T-helper 1 cell treated with Interleukin-12 subunit alpha and Interleukin-12 subunit beta and Interleukin-4 antibody, amounts not matched to agents 30 ng/mL and 1 ng/mL, for 36 hours (primary cell): Measurements from ENCODE around the gene PHLDB1. TPM values are rescaled to one million over a fixed set of nuclear protein-coding genes. Genes with fewer than 3 reads are reported as not detected.
"Not testable (repeated sequence)": the region's sequence is repeated elsewhere in the genome, so short reads cannot be mapped to it uniquely, and the experiment has no call there.

Experiments used
- intact Hi-C: fragments of 100-400 bp; cut with micrococcal nuclease; formaldehyde crosslinking; loops from one replicate; pipeline ENCODE4 v1.15.1; 2024
- total RNA-seq: library from RNA; stranded (reverse); gene quantifications from 2 replicates; pipeline ENCODE4 v1.2.3, GENCODE V29; 2022

Gene PHLDB1
- total RNA-seq, 1 donor from 2014 or later, result 0.56 TPM

DNA sequence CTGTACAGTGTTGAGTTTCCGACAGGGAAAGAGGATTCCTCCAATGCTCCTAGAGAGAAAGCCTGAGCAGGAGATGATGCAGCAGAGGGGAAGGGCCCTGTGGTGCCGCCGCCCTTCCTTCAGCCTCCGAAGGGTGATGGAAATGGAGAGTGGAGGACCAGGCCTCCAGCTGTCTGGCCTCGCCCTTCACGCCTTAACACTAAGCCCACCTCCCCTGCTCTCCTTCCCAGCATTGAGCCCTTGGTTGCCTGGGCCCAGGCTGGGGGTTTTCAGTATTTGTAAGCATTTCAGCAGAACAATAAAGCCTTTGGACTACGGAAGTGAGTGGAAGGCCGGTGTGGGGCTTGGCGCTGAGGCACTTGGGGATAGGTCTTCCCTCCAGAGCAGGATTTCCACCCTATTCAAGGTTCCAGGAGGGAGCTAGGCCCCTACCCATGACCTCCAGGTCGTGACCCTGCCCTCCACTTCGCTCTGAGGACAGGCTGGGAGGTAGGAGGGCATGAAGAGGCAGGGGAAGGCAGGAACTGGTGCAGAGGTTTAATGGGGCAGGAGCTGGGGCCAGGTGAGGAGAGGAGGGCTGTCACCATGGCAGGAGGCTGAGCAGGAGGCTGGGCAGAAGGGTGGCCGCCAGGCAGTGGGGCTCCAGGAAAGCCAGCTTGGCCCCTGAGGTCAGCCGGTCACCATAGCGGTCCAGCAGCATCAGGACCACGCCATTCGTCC is 50.5 kb downstream of the PHLDB1 start:
- intact Hi-C loops, result no loop called here

DNA sequence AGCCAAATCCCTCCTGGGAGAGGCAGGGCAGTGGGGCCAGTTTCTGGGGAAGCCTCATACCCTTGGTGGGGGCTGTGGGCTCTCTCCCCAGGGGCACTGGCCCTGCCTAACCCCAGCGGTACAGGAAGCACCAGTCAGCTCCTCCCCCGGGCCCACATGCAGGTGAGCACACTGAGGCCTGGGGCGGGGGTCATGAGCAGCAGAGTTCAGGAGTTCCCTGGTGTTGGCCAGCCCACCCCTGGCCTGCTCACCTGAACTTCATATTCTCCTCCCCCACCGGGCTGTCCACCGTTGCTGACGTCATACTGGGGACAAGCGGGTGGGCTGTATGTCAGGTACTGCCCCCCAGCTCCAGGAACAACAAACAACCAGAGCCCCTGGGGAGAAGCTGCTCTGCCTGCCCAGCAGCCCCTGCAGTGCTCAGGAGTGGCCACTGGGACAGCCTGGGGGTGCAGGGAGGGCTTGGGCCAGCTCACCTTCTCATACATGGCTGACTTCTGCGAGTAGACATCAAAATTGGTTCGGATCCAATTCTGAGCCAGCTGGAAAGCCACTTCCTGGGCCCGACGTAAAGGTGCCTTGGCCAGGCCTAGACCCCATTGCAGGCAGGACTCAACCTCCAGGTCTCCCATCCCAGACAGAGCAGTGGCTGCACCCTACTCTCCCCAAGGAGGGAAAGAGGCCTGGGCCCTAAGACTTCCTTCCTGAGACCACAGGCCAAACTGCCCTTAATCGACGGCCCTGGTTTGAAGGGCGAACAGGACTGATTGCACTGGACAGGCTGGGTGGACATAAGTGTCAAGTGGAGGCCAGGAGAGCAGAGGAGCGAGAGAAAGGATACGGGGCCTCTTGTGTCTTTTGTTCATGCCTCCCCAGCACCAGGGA is 51.3 kb downstream of the PHLDB1 start:
- intact Hi-C loops, result loop anchor here (1.0 kb wide), 4 partner anchors 63 to 513 kb away; partner anchors contain the start of gene UPK2

DNA sequence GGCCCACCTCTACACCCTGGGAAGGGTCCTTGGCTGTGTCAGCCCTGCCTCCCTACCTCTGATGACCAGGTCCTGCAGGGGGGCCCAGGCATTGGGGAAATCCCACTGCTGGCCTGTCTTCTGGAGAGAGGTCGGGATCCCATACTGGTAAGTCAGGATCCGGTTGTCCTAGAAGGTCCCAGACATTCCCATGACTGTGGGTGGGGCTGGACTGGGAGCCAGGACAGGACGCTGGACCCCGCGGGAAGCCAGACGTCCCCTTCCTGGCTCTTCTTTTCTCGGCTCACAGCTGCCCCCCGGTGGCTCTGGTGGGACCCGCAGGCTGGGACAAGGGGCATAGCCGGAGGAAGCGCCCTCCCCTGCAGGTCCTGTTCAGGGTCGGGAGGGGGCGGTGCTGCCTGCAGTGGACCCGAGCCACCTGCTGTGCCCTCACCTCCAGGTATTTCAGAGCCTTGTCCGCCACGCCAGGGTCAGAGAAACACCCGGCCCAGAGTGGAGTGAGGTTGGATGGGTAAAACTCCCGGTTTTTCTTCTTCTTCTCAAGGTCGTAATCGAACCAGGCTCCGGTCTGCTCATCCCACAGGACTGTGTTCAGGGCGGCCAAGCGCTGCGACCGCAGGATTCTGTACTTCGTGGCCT is 52.0 kb downstream of the PHLDB1 start:
- intact Hi-C loops, result loop anchor here (1.0 kb wide), 4 partner anchors 64 to 514 kb away; partner anchors contain the start of gene UPK2

DNA sequence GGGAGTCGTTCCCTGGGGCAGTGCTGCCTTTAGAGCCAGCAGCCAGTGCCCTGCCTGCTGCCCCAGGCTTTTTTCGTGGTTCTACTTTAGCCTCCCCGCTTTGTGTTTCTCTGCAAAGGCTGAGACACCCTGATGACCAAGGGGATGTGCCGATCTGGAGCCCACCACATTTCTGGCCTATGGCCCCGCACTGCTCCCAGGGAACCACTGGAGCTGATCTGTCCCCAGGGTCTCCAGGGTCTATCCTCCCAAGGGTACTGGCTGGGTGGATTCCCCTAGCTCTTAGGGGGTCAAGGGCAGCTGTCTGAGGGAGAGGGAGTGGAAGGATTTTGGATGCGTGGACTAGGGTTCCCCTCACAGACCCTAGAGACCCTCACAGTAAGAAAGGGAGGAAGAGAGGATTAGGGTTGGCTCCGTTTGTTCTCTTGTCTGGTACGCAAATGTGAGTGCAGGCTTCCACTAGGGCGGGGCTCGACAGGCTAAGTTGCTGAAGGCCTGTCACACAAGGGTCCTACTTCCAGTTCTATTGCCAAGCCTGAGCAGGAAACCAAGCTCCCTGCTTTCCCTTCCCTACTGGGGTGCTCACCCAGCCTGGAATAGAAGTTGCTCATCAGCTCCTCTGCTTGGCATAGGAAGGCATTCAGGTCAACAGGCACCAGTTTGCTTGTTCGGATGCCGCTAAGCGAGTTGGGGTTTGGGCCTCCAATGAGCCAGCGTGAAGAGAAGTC is 52.7 kb downstream of the PHLDB1 start:
- intact Hi-C loops, result loop anchor here (1.0 kb wide), 4 partner anchors 65 to 515 kb away; partner anchors contain the start of gene UPK2

DNA sequence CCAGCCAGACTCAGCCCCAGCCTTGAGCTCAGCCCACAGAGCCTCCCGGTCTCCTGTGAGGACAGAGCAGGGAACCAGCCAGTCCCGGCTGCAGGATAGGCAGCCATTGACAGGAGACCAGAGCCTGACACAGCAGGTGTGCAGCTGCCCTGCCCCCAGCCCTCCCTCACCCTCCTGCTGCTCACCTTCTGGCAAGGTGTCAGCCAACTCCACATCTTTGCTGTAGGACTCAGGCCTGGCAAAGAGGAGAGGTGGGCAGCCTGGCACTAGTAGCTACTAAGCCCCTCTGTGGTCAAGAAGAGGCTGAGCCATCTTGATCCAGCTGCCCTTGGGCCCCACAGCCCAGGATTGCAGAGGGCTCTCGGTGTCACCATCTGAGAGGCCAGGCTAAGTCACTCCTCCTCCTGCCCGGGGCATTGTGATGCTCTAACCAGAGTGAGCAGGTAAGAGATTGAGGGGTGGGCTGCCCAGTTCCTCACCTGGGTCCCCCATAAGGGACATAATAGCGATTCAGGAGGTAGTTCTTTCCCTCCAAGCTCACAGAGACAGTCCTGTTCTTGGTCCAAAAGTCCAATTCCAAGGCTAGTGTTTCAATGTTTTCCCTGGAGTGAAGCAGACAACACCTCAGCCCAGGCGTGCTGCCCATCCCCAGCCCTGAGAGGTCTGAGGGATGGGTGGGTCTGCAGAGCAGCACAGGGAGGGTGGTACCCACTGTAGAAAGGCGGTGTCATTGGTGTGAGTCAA is 53.4 kb downstream of the PHLDB1 start:
- intact Hi-C loops, result no loop called here

DNA sequence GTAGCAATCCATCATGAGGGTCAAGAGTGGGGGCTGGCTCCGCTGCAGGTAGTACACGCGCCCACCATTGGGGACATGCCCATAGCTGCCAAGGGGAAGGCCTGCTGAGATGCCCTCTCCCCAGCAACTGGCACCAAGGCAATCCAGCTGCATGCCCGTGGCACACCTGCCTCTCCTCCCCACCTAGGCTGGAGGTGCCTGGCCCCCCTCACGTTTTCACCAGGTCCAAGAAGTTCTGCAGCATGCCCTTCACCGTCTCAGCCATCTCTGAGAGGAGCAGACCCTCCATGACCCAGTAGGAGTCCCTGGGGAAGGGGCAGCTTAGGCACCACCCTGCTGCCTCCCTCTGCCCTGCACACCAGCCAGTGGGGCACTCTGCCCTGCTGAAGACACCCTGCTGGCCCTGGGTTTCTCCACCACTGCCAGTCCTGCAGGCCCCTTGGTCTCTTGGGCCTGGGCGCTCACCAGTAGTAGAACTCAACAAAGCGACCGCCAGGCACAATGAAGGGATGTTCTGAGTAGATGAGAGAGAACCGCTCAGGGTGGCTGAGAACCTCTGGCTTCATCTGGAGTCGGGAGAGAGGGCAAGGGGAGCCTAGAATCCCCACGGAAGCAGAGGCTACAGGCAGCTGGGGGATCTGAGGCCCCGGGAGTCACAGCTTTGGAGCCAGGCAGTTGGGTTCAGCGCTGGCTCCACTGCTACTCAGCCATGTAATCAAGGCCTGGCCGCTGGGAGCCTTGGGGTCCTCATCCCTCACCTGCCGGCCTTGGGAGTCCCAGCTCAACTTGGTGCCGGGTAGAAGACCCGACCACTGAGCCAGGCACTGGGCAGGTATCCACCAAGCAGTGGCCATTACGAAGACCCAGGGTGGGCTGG is 54.2 kb downstream of the PHLDB1 start:
- intact Hi-C loops, result no loop called here

DNA sequence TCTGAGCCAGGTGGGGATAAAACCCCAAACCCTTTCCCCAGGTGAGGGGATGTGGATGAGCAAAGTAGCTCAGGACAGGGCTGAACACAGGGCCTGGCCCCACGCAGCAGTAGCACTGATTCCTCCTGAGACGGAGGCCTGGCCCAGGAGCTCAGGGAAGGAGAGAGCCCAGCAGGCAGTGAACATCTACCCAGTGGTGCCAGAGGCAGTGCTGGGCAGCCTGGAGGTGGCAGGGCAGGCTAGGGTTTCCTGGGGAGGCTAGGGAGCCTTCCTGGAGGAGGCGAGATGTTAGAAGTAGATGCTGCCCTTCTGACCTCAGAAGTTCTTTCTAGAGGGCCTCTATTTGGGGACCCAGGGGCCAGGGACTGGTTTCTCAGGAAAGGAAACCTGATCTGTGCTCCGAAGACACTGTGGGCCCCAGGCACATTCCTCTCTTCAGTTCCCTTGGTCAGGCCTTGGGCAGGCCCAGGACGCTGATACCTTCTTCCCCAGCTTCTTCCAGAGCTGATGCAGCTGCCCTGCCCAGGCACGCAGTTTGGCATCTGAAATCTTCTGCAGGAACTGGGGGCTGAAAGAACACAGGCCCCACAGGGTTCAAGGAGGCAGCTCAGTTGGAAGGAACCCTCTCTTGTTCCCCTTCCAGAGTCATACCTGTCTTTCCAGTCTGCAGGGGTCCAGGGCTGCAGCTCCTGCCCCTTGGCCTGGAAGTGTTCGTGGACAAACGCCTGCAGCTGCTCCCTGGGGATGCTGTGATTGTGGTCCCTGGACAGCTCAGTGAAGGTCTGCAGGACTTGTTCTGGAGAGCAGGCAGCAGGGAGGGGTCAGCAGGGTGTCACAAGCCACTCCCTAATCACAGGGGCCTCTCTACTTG is 55.2 kb downstream of the PHLDB1 start:
- intact Hi-C loops, result no loop called here

DNA sequence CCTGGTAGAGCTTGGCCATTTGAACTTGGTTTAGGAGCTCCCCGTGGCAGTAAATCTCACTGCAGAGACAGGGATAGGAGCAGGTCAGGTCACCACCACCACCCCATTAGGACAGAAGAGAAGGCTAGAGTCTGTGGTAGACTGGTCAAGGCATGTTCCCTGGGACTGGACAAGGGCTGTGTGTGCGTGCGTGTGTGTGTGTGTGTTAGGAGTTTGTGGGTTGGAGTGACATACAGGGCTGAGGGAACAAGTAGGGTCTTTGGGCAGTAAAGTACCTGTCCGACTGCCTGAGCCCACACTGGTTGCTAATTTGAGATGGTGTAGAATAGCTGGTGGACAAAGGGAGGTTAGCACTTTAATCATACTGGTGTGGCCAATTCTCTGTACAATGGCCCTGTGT is 56.0 kb downstream of the PHLDB1 start:
- intact Hi-C loops, result no loop called here

DNA sequence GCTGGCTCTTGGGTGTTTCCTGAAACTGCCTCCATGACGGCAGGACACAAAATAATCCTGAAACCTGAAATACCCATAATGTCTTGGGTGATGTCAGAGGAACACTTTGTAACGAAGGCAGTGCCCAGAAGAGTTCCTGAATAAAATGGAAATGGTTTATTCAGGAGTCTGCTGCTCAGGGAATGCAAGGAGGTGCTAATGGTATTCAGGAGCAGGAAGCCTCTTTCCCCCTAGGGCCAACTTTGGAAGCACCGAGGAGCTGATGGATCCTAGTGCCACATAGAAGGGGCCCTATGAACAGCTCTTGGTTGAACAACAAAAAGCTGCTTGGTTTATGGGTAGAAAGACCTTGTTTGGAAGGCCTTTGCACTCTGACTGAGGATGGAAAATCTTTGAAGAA is 56.5 kb downstream of the PHLDB1 start:
- intact Hi-C loops, result no loop called here

DNA sequence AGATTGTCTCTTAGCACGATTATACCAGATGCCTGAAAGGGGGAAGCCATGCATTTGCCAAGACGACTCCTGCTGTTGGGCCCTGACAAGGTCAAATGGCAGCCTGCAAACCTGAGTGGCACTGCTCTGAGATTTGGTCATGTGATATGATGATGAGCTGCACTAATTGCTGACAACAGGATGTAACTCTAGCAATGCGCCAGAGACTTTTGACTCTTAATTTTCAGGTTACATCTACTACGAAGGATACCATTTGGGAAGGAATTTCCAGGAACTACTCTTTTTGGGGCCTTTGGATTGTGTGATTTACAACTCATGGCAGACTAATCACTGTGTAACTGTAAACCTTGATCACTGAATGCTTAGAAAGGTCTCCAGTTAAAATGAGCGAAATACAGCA is 59.0 kb downstream of the PHLDB1 start:
- intact Hi-C loops, result no loop called here

DNA sequence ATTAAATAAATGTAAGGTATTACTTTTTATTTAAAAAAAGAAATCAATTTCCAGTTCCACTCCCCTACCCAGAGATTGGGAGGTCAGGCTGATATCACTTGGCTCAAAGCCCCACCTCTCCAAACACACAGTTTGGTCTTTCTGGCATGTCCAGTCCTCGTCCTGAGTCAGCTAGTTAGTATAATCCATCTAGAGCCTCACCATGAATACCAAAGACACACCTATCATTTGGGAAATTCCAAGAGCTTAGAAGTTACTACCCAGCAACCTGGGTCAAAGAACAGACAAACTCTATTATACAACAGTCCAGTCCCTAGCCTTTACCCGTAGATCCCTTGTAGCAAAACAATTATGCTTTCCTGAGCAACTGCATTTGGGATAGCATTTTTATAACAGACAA is 62.6 kb downstream of the PHLDB1 start:
- intact Hi-C loops, result no loop called here

DNA sequence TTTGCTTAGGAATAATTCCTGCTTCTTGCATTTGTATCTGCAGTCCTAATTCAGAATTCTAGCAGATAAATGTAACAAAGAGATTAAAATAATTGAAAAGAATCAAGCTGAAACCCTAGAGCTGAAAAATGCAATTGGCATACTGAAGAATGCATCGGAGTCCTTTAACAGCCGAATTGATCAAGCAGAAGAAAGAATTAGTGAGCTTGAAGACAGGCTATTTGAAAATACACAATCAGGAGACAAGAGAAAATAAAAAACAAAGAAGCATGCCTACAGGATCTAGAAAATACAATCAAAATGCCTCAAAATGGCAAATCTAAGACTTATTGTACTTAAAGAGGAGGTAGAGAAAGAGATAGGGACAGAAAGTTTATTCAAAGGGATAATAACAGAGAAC is 63.8 kb downstream of the PHLDB1 start:
- intact Hi-C loops, result no loop called here

DNA sequence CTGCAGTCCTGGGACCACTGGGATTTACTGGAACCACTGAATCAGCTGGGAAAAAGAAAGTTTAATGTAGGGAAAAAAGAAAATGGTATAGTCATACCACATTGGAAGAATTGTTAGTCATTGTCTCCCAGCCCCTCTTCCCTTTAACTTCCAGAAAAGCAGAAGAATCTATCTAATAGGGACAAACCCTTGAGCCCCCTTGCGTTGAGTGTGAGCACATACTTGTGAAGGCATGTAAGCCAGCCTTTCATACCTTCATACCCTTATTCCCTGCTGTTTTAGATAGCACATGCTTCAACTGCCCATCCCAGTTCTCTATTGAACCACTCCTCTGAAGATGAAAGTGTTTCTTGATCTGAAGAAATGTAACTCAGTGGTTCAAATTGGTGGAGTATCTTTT is 65.4 kb downstream of the PHLDB1 start:
- intact Hi-C loops, result no loop called here

DNA sequence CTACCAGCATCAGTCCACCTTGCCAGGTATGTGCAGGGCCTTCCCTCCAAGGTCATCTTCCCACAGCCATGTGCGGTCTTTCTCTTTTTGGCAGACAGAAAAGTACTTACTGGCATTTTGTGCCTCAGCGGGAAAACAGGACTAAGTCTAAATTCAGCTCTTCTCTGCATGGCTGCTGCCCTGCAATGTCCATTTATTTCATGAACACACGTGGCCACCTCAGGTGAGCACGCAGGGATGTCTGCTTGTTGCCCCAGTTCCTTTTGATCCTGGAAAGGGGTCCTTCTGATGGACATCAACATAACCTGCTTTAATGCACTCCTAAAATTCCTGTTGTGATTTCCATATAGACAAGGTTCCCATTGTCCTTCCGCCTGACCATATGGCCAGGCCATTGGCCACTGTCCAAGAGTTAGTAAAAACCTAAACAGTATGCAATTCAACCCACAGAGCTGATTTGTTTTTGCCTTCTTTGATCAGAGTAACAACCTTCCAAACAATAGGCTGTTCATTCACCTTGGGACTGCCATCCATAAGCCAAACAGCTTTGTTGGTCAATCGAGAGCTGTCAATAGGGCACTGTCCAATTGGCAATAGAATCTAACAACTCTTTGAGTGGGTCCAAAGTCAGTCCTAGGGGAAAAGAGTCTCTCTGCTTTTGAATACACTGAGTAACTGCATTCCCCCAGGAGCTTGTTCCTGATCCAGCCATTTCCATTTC is 66.1 kb downstream of the PHLDB1 start:
- intact Hi-C loops, result no loop called here

DNA sequence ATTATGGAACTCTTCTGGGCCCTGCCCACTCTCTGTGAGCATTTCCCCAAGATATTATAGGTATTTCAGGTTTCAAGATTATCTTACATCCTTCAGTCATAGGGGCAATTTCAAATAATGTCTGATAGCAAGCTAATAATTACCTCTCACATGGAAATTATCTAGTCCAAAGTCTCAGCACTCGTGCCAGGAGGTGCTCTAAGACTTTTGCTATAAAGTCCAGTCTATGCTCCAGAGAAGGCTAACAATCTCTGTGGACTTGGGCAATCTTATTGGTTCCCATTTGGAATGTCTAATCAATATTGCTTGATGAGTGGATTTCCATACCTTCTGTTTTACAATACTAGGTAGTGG is 66.6 kb downstream of the PHLDB1 start:
- intact Hi-C loops, result no loop called here

DNA sequence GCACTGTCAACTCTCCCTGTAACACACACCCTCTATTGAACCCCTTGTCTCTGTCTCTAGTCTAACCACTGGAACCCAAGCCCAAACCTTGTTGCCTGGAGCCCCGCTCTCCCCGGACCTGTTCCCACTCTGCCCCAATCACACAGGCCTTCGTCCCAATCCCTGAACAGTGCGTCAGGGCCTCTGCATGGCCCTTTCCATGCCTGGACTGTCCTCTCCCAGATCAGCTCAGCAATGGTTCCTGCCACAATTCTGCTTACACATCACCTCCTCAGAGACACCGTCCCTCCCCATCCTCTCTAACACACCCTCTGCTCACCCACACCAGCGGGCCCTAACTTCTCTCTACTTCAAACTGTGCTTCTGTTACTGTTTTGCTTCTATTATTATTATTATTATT is 70.6 kb downstream of the PHLDB1 start:
- intact Hi-C loops, result no loop called here

DNA sequence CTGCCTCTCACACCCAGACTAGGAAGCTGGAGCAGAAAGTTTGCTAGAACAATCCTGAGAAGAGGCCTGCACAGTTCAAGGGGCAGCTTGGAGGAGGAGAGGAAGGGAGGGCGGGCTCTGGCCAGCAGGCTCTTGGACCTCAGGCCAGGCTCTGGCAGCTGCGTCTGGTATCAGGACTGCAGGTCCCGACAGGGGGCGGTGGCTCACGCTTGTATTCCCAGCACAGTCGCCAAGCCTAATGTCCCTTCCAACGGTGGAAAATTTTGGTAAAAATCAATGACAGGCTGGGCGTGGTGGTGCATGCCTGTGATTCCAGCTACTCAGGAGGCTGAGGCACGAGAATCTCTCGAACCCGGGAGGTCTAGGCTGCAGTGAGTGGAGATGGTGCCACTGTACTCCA is 71.5 kb downstream of the PHLDB1 start:
- intact Hi-C loops, result not testable (repeated sequence)

DNA sequence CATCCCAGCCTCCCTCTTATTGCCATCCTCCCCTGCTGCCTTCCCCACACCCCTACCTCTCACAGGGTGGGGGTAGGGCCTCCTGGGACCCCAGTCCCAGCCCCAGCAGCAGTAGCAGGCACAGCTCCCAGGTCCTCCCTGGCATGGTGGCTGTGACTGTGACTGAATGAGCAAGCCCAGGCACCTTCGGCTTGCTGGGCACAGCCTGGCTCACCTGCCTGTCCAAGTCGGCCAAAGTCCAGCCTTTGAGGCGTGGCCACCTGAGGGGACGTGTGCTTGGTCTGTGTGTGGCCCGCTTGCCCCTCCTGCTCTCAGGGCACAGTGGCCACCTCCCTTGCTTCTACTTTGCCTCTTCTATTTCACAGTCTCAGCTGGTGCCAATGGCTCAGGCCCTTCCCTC is 72.1 kb downstream of the PHLDB1 start, which contains the start of gene TREH:
Gene TREH, minus strand, starts transcription at position 168 of the 400 bp plus-strand sequence. Its CDS starts 23 bp downstream, at position 145.
- intact Hi-C loops, result no loop called here
